SU-DHL-6 (cell line): ENCODE measurements around the gene OR10D3.

ENCODE experiments used
- CTCF ChIP-seq: fragments of 200-600 bp; sonication (generic); IDR thresholded peaks from one replicate; pipeline ENCODE4 v1.5.1; 2017; ENCODE audit warnings: antibody characterized with exemption, mild to moderate bottlenecking, low read length, moderate library complexity; ENCODE audit not compliant: insufficient read depth, poor library complexity, severe bottlenecking
- EZH2phosphoT487 ChIP-seq: fragments of 200-600 bp; sonication (generic), shearing (Covaris generic); conservative IDR thresholded peaks from 2 replicates; pipeline ENCODE4 v1.6.1; 2018; ENCODE audit warnings: mild to moderate bottlenecking, antibody characterized with exemption, low read length, moderate library complexity, mixed read lengths

- TF ChIP-seq CTCF (no peak), EZH2phosphoT487 (no peak)
Measured at GRCh38 chr11:124143034-124143433, 40.1 kb upstream of the OR10D3 start.
